Left ventricle myocardium inferior (tissue), 1 donor: ENCODE data around the gene PRR30. TPM values are rescaled to one million over a fixed set of nuclear protein-coding genes. Genes with fewer than 3 reads are reported as not detected.
"Not testable (repeated sequence)": the region's sequence is repeated elsewhere in the genome, so short reads cannot be mapped to it uniquely, and the experiment has no call there.

Experiments used
- DNase-seq: peaks from one replicate; pipeline ENCODE4 v3.0.0-alpha.2; 2020
- H3K27ac ChIP-seq: fragments of 200-600 bp; replicated peaks from 2 replicates; pipeline ENCODE4 v1.8.0; 2021
- H3K27me3 ChIP-seq: fragments of 200-600 bp; 2 replicates; pipeline ENCODE4 v1.8.0; 2021; ENCODE audit warnings: low read depth
- H3K36me3 ChIP-seq: fragments of 200-600 bp; 2 replicates; pipeline ENCODE4 v1.8.0; 2021
- H3K4me1 ChIP-seq: fragments of 200-600 bp; 2 replicates; pipeline ENCODE4 v1.8.0; 2021
- H3K4me3 ChIP-seq: fragments of 200-600 bp; 2 replicates; pipeline ENCODE4 v1.8.0; 2021; ENCODE audit warnings: mild to moderate bottlenecking, moderate library complexity
- H3K9me3 ChIP-seq: fragments of 200-600 bp; replicated peaks from 2 replicates; pipeline ENCODE4 v1.8.0; 2021
- CTCF ChIP-seq: fragments of 200-600 bp; IDR thresholded peaks from 2 replicates; pipeline ENCODE4 v1.8.0; 2021; ENCODE audit warnings: antibody characterized with exemption, mild to moderate bottlenecking, borderline replicate concordance
- intact Hi-C: fragments of 100-400 bp; cut with micrococcal nuclease; formaldehyde crosslinking; loops from one replicate; pipeline ENCODE4 v1.11.0; 2022
- total RNA-seq: library from RNA; stranded (reverse); fragmentation: NEBNext Ultra II Directional; extraction: Animal tissue kit (Norgen Biotek cat#: 25700); gene quantifications from one replicate; pipeline ENCODE4 v1.2.1, GENCODE V29; 2021
- donor health status: DM: no; HTN: yes; CAD: no; lungs with severe emphysema.

PRR30 gene
- total RNA-seq, 1 donor from 2014 or later = not detected

DNA sequence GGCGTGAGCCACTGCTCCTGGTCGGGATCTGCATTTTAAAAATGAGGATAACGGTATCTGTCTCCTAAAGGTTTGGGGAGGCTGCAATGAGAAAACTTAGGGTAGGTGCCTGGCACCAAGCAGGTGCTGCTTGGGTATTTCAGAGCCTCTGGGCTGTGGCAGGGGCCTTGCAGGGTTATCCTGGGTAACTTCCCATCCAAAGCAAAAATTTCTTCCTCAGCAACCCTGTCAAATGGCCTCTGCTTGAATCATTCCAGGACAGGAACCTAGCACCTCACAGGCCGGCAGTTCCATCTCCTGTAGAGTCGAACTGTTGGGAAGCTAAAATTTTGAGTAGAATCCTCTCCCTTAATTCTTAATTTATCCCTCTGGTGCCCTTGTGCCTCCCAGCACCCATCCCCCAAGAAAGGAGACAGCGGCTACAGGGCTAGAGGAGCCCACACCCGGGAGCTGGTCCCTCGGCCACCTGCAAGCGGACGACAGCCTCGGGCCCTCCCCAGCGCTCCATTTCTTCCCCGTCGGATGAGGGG, 21.1 kb downstream of the PRR30 start:
- DNase-seq = no peak
- no peak for TF ChIP-seq CTCF

GRCh38 chr2:27115519-27115918, 23.7 kb downstream of the PRR30 start:
- no peak for DNase-seq
- Histone ChIP-seq H3K27ac (no peak overlapping the region), H3K4me1 (peaks cover 11% of the 10 kb centered on the region)

More for the DNA sequence above, 21.1 kb downstream of the PRR30 start:
- Histone ChIP-seq H3K9me3 (no peaks in the 10 kb centered on the region), H3K27me3 (peaks cover 45% of the 10 kb centered on the region), H3K27ac (no peak overlapping the region), H3K4me1 (peaks cover 15% of the 10 kb centered on the region), H3K4me3 (peak overlapping the region; percentile 60), H3K36me3 (no peaks in the 10 kb centered on the region)
- intact Hi-C loops = no loop called here

GRCh38 chr2:27111392-27112078, 27.7 kb downstream of the PRR30 start:
- H3K9me3 ChIP-seq, H3K27ac ChIP-seq, H3K4me1 ChIP-seq, H3K36me3 ChIP-seq, DNase-seq, intact Hi-C loops, H3K4me3 ChIP-seq: not testable (repeated sequence)
- H3K27me3 ChIP-seq = peaks cover 37% of the 10 kb centered on the region

More at GRCh38 chr2:27115519-27115918, 23.7 kb downstream of the PRR30 start:
- no peak overlapping the region for H3K4me3 ChIP-seq
- no peaks in the 10 kb centered on the region for H3K36me3 ChIP-seq
- peaks cover 45% of the 10 kb centered on the region for H3K27me3 ChIP-seq
- intact Hi-C loops = no loop called here
- no peak for TF ChIP-seq CTCF
- H3K9me3 ChIP-seq = no peaks in the 10 kb centered on the region

DNA sequence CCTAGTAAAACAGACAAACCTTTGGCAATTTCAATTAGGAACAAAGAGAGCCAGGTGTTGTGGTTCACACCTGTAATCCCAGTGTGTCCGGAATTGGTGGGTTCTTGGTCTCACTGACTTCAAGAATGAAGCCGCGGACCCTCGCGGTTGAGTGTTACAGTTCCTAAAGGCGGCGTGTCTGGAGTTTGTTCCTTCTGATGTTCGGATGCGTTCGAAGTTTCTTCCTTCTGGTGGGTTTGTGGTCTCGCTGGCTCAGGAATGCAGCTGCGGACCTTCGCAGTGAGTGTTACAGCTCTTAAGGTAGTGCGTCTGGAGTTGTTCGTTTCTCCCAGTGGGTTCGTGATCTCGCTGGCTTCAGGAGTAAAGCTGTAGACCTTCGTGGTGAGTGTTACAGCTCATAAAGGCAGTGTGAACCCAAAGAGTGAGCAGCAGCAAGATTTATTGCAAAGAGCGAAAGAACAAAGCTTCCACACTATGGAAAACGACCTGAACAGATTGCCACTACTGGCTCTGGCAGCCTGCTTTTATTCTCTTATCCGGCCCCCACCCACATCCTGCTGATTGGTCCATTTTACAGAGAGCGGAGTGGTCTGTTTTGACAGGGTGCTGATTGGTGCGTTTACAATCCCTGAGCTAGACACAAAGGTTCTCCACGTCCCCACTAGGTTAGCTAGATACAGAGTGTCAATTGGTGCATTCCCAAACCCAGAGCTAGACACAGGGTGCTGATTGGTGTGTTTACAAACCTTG, 28.4 kb downstream of the PRR30 start:
- H3K36me3 ChIP-seq, H3K27ac ChIP-seq, H3K4me1 ChIP-seq, H3K4me3 ChIP-seq, DNase-seq, H3K9me3 ChIP-seq, intact Hi-C loops: not testable (repeated sequence)
- peaks cover 37% of the 10 kb centered on the region for H3K27me3 ChIP-seq

DNA sequence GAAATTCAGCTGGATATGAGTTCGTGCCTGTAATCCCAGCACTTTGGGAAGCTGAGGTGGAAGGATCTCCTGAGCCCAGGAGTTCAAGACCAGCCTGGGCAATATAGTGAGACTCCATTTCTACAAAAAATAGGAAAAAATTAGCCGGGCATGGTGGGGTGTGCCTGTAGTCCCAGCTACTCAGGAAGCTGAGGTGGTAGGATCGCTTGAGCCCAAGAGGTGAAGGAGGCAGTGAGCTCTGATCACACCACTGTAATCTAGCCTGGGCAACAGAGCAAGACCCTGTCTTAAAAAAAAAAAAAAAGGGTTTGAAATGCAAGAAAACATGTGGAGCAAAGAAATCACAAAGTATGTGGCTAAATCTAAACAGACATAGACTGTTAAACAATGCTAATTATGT, 30.1 kb downstream of the PRR30 start:
- DNase-seq = no peak
- intact Hi-C loops = no loop called here
- no peaks in the 10 kb centered on the region for H3K4me1 ChIP-seq
- no peak overlapping the region for H3K4me3 ChIP-seq
- H3K36me3 ChIP-seq = no peaks in the 10 kb centered on the region
- TF ChIP-seq CTCF = no peak
- H3K9me3 ChIP-seq = no peaks in the 10 kb centered on the region
- no peak overlapping the region for H3K27ac ChIP-seq
- H3K27me3 ChIP-seq = peaks cover 51% of the 10 kb centered on the region

GRCh38 chr2:27108221-27108620, 31.0 kb downstream of the PRR30 start:
- Histone ChIP-seq H3K27me3 (peaks cover 54% of the 10 kb centered on the region), H3K4me1 (no peaks in the 10 kb centered on the region), H3K27ac (no peak overlapping the region), H3K4me3 (no peak overlapping the region), H3K9me3 (no peaks in the 10 kb centered on the region), H3K36me3 (no peaks in the 10 kb centered on the region)
- no peak for TF ChIP-seq CTCF
- intact Hi-C loops = no loop called here
- no peak for DNase-seq
